ENCODE data around the gene USH2A. TPM values are rescaled to one million over a fixed set of nuclear protein-coding genes. Genes with fewer than 3 reads are reported as not detected.

USH2A gene
- total RNA-seq, 1 donor from 2014 or later = 0.02 TPM

DNA sequence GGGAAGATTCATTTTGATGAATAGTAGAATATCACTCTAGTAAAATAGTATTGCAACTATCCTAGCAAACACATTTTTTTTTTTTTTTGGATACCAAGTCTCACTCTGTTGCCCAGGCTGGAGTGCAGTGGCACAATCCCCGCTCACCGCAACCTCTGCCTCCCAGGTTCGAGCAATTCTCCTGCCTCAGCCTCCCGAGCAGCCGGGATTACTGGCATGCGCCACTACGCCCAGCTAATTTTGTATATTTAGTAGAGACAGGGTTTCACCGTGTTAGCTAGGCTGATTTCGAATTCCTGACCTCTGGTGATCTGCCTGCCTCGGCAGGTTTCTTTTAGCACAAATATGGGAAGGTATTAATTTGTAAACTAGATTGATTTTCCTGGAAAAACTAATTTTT, 822.4 kb downstream of the USH2A start:
- no peaks in the 10 kb centered on the region for H3K79me2 ChIP-seq (ENCODE audit: insufficient read depth, low read length)
- Mint-ChIP-seq H3K4me1 (ENCODE audit: low read depth, unreplicated experiment) (peaks cover 38% of the 10 kb centered on the region), H3K36me3 (ENCODE audit: low read depth, unreplicated experiment) (no peaks in the 10 kb centered on the region), H3K9me3 (ENCODE audit: unreplicated experiment) (no peaks in the 10 kb centered on the region), H3K4me3 (ENCODE audit: unreplicated experiment) (no peak overlapping the region), H3K27ac (ENCODE audit: unreplicated experiment) (no peak overlapping the region), H3K27me3 (ENCODE audit: low read depth, unreplicated experiment) (no peaks in the 10 kb centered on the region)
- no peak overlapping the region for H3K4me2 ChIP-seq (ENCODE audit: low read length)
- H3K27me3 ChIP-seq (ENCODE audit: insufficient read depth, low read length) = no peaks in the 10 kb centered on the region
- no peak for FAIRE-seq
- no peak overlapping the region for H3K9ac ChIP-seq (ENCODE audit: low read length)
- H3K9me3 ChIP-seq (ENCODE audit: insufficient read depth, low read depth, low read length) = no peaks in the 10 kb centered on the region
- no peaks in the 10 kb centered on the region for H4K20me1 ChIP-seq (ENCODE audit: insufficient read depth, low read length)
- H3K4me3 ChIP-seq (ENCODE audit: insufficient read depth, low read depth, low read length) = no peak overlapping the region
- H3K4me1 ChIP-seq (ENCODE audit: insufficient read depth, low read length) = peaks cover 4% of the 10 kb centered on the region
- no peak overlapping the region for H3K27ac ChIP-seq (ENCODE audit: low read depth, low read length)
- TF ChIP-seq CTCF (IDR thresholded peaks at IDR 0.05; ENCODE audit: insufficient read depth, low read depth, low read length) (no peak), EZH2 (IDR thresholded peaks at IDR 0.05; ENCODE audit: insufficient read depth, low read length) (no peak)
- peaks cover 13% of the 10 kb centered on the region for H3K36me3 ChIP-seq (ENCODE audit: insufficient read depth, low read length)
- no peak overlapping the region for H2AFZ ChIP-seq (ENCODE audit: low read depth, low read length)
- no peak for DNase-seq (ENCODE audit: low read depth)

- DNase-seq (ENCODE audit: low read depth) = no peak
- Histone ChIP-seq H3K4me3 (ENCODE audit: insufficient read depth, low read depth, low read length) (no peak overlapping the region), H3K27ac (ENCODE audit: low read depth, low read length) (no peak overlapping the region), H3K79me2 (ENCODE audit: insufficient read depth, low read length) (no peaks in the 10 kb centered on the region), H3K27me3 (ENCODE audit: insufficient read depth, low read length) (no peaks in the 10 kb centered on the region), H3K9ac (ENCODE audit: low read length) (no peak overlapping the region), H4K20me1 (ENCODE audit: insufficient read depth, low read length) (no peaks in the 10 kb centered on the region), H3K36me3 (ENCODE audit: insufficient read depth, low read length) (peaks cover 8% of the 10 kb centered on the region), H3K9me3 (ENCODE audit: insufficient read depth, low read depth, low read length) (no peaks in the 10 kb centered on the region), H2AFZ (ENCODE audit: low read depth, low read length) (no peak overlapping the region), H3K4me2 (ENCODE audit: low read length) (no peak overlapping the region), H3K4me1 (ENCODE audit: insufficient read depth, low read length) (peaks cover 4% of the 10 kb centered on the region)
- Mint-ChIP-seq H3K9me3 (ENCODE audit: unreplicated experiment) (no peaks in the 10 kb centered on the region), H3K4me3 (ENCODE audit: unreplicated experiment) (no peak overlapping the region), H3K4me1 (ENCODE audit: low read depth, unreplicated experiment) (peaks cover 41% of the 10 kb centered on the region), H3K27me3 (ENCODE audit: low read depth, unreplicated experiment) (no peaks in the 10 kb centered on the region), H3K36me3 (ENCODE audit: low read depth, unreplicated experiment) (no peaks in the 10 kb centered on the region), H3K27ac (ENCODE audit: unreplicated experiment) (peak overlapping the region; percentile 23)
- TF ChIP-seq EZH2 (IDR thresholded peaks at IDR 0.05; ENCODE audit: insufficient read depth, low read length) (no peak), CTCF (IDR thresholded peaks at IDR 0.05; ENCODE audit: insufficient read depth, low read depth, low read length) (no peak)
- no peak for FAIRE-seq
Observed at GRCh38 chr1:215600258-215600792, 822.9 kb downstream of the USH2A start.

- H3K36me3 Mint-ChIP-seq (ENCODE audit: low read depth, unreplicated experiment) = no peaks in the 10 kb centered on the region
- Histone ChIP-seq H3K4me1 (ENCODE audit: insufficient read depth, low read length) (peaks cover 9% of the 10 kb centered on the region), H3K36me3 (ENCODE audit: insufficient read depth, low read length) (peaks cover 8% of the 10 kb centered on the region), H3K9ac (ENCODE audit: low read length) (no peak overlapping the region), H3K79me2 (ENCODE audit: insufficient read depth, low read length) (no peaks in the 10 kb centered on the region), H3K27ac (ENCODE audit: low read depth, low read length) (no peak overlapping the region), H3K4me2 (ENCODE audit: low read length) (peak overlapping the region; percentile 28), H3K4me3 (ENCODE audit: insufficient read depth, low read depth, low read length) (no peak overlapping the region), H3K27me3 (ENCODE audit: insufficient read depth, low read length) (no peaks in the 10 kb centered on the region), H2AFZ (ENCODE audit: low read depth, low read length) (no peak overlapping the region), H3K9me3 (ENCODE audit: insufficient read depth, low read depth, low read length) (no peaks in the 10 kb centered on the region), H4K20me1 (ENCODE audit: insufficient read depth, low read length) (no peaks in the 10 kb centered on the region)
- H3K4me3 Mint-ChIP-seq (ENCODE audit: unreplicated experiment) = no peak overlapping the region
- H3K27ac Mint-ChIP-seq (ENCODE audit: unreplicated experiment) = peak overlapping the region; percentile 22
- FAIRE-seq (peak; percentile 9), DNase-seq (ENCODE audit: low read depth) (peak; percentile 70)
- H3K4me1 Mint-ChIP-seq (ENCODE audit: low read depth, unreplicated experiment) = peaks cover 49% of the 10 kb centered on the region
- no peaks in the 10 kb centered on the region for H3K27me3 Mint-ChIP-seq (ENCODE audit: low read depth, unreplicated experiment)
- TF ChIP-seq EZH2 (IDR thresholded peaks at IDR 0.05; ENCODE audit: insufficient read depth, low read length) (no peak), CTCF (IDR thresholded peaks at IDR 0.05; ENCODE audit: insufficient read depth, low read depth, low read length) (no peak)
- H3K9me3 Mint-ChIP-seq (ENCODE audit: unreplicated experiment) = no peaks in the 10 kb centered on the region
Observed at GRCh38 chr1:215599418-215600074, 823.7 kb downstream of the USH2A start.
